Endothelial cell of umbilical vein (primary cell): Measurements from ENCODE around the gene SLCO3A1. TPM values are rescaled to one million over a fixed set of nuclear protein-coding genes. Genes with fewer than 3 reads are reported as not detected.

Experiments
- BruUV-seq: library from RNA; stranded (reverse); fragments of 400-500 nt; replicated peaks from 2 replicates; lab custom pipeline; 2021; lab: Mats Ljungman, UMichigan
- CTCF ChIA-PET: fragments of 300-600, 350-600 bp; sonication (Branson Sonifier 250); formaldehyde crosslinking; loops from one replicate; lab custom pipeline; 2021; ENCODE audit warnings: antibody characterized with exemption, inconsistent platforms; lab: Charles Lee
- POLR2A ChIA-PET: fragments of 300-600, 350-600 bp; sonication (Branson Sonifier 250); formaldehyde crosslinking; loops from one replicate; lab custom pipeline; 2021; ENCODE audit warnings: antibody characterized with exemption, inconsistent platforms; lab: Charles Lee
- DNase-seq: peaks from one replicate; pipeline ENCODE4 v3.0.0-alpha.2; 2011; ENCODE audit warnings: low read depth, low spot score
- FAIRE-seq: peaks from 2 replicates; lab custom pipeline; 2011; peaks lifted over from hg19 to GRCh38; lab: Jason Lieb, UNC
- H2AFZ ChIP-seq: 2 replicates; pipeline ENCODE4 v1.6.0; 2012; ENCODE audit warnings: low read depth, low read length, control low read depth, inconsistent platforms
- H3K27ac ChIP-seq: 2 replicates; pipeline ENCODE4 v1.5.1; 2011; ENCODE audit warnings: low read depth, mild to moderate bottlenecking, control low read depth, low read length, moderate library complexity; ENCODE audit not compliant: insufficient read depth
- H3K27me3 ChIP-seq, 2 experiments: 2 replicates each; pipeline versions ENCODE4 v1.6.0 to v1.6.1; 2011; ENCODE audit warnings: low read length in 2 of 2, mixed read lengths in 1 of 2; ENCODE audit not compliant: control insufficient read depth in 2 of 2, insufficient read depth in 2 of 2
- H3K36me3 ChIP-seq, 2 experiments: 2 replicates in 1 of 2; 3 replicates in 1 of 2; pipeline ENCODE4 v1.5.1; 2011; ENCODE audit warnings: low read length in 2 of 2, mild to moderate bottlenecking in 1 of 2, moderate library complexity in 1 of 2; ENCODE audit not compliant: control insufficient read depth in 2 of 2, insufficient read depth in 2 of 2; ENCODE audit errors: extremely low read depth in 1 of 2
- H3K4me1 ChIP-seq: 3 replicates; pipeline ENCODE4 v1.5.1; 2011; ENCODE audit warnings: mild to moderate bottlenecking, low read length; ENCODE audit not compliant: control insufficient read depth, insufficient read depth; ENCODE audit errors: extremely low read depth
- H3K4me2 ChIP-seq: 2 replicates; pipeline ENCODE4 v1.6.1; 2011; ENCODE audit warnings: low read length, control low read depth, mixed read lengths; ENCODE audit not compliant: insufficient read depth
- H3K4me3 ChIP-seq, 3 experiments: fragments of 200-600 bp in 1 of 3; sonication (generic), shearing (Covaris generic) in 1 of 3; replicated peaks in 1 of 3; 2 replicates each; pipeline ENCODE4 v1.5.1; 2011 to 2016; ENCODE audit warnings: control low read depth in 3 of 3, low read length in 3 of 3, mild to moderate bottlenecking in 2 of 3, inconsistent platforms in 1 of 3, low read depth in 1 of 3, moderate library complexity in 1 of 3; ENCODE audit not compliant: insufficient read depth in 1 of 3
- H3K79me2 ChIP-seq: 2 replicates; pipeline ENCODE4 v1.6.0; 2012; ENCODE audit warnings: low read length, inconsistent platforms; ENCODE audit not compliant: control insufficient read depth, insufficient read depth
- H3K9ac ChIP-seq: replicated peaks from 2 replicates; pipeline ENCODE3; 2011; ENCODE audit warnings: low read length, control low read depth; ENCODE audit not compliant: insufficient read depth; ENCODE audit errors: extremely low read depth
- H3K9me1 ChIP-seq: replicated peaks from 3 replicates; pipeline ENCODE4 v1.6.0; 2011; ENCODE audit warnings: mild to moderate bottlenecking, low read length; ENCODE audit not compliant: control insufficient read depth, insufficient read depth; ENCODE audit errors: extremely low read depth
- H3K9me3 ChIP-seq: replicated peaks from 2 replicates; pipeline ENCODE4 v1.5.1; 2012; ENCODE audit warnings: low read length, inconsistent platforms; ENCODE audit not compliant: control insufficient read depth, insufficient read depth
- H4K20me1 ChIP-seq: replicated peaks from 2 replicates; pipeline ENCODE3; 2011; ENCODE audit warnings: mild to moderate bottlenecking, low read length; ENCODE audit not compliant: control insufficient read depth, insufficient read depth; ENCODE audit errors: extremely low read depth
- CTCF ChIP-seq, 2 donors: IDR thresholded peaks; 1 replicate in 1 of 2; 2 replicates in 1 of 2; pipeline ENCODE4 v1.5.1; 2011; ENCODE audit warnings: low read length in 2 of 2, mild to moderate bottlenecking in 2 of 2, moderate library complexity in 2 of 2, control low read depth in 1 of 2, inconsistent platforms in 1 of 2, low read depth in 1 of 2; ENCODE audit not compliant: insufficient read depth in 1 of 2; ENCODE audit errors: extremely low read depth in 1 of 2
- EZH2 ChIP-seq: IDR thresholded peaks from 2 replicates; pipeline ENCODE4 v1.6.1; 2012; ENCODE audit warnings: borderline replicate concordance, low read depth, mild to moderate bottlenecking, moderate library complexity, low read length, inconsistent platforms; ENCODE audit not compliant: severe bottlenecking
- FOS ChIP-seq: IDR thresholded peaks from 2 replicates; pipeline ENCODE4 v1.6.1; 2011; ENCODE audit warnings: mild to moderate bottlenecking, low read length, moderate library complexity, borderline replicate concordance; ENCODE audit not compliant: insufficient read depth
- GATA2 ChIP-seq: IDR thresholded peaks from 2 replicates; pipeline ENCODE4 v1.7.0; 2011; ENCODE audit warnings: low read depth, mild to moderate bottlenecking, moderate library complexity, mixed read lengths, low read length; ENCODE audit not compliant: insufficient read length, insufficient read depth
- JUN ChIP-seq: IDR thresholded peaks from 2 replicates; pipeline ENCODE4 v1.6.1; 2011; ENCODE audit warnings: borderline replicate concordance, low read depth; ENCODE audit not compliant: insufficient read length, insufficient read depth
- MAX ChIP-seq: IDR thresholded peaks from 2 replicates; pipeline ENCODE4 v1.6.1; 2011; ENCODE audit not compliant: insufficient read depth, insufficient read length
- MYC ChIP-seq: IDR thresholded peaks from one replicate; pipeline ENCODE4 v1.6.1; 2011; ENCODE audit warnings: mild to moderate bottlenecking, low read depth, low read length
- POLR2A ChIP-seq: IDR thresholded peaks from 2 replicates; pipeline ENCODE4 v1.6.1; 2012; ENCODE audit warnings: low read depth, mild to moderate bottlenecking, control low read depth, low read length
- POLR2AphosphoS5 ChIP-seq: IDR thresholded peaks from 2 replicates; pipeline ENCODE4 v1.6.1; 2012; ENCODE audit warnings: low read depth, mild to moderate bottlenecking, control low read depth, low read length, moderate library complexity; ENCODE audit not compliant: insufficient read depth
- dilution Hi-C: fragments of 300-500 bp; cut with MboI; formaldehyde crosslinking; loops from one replicate; pipeline ENCODE4 v1.15.0; 2019; ENCODE audit warnings: low sequenced_read_pairs; ENCODE audit not compliant: extremely low pct_ligation_motif_present
- intact Hi-C: fragments of 100-400 bp; cut with micrococcal nuclease; formaldehyde crosslinking; loops from one replicate; pipeline ENCODE4 v1.10.0; 2022
- polyA plus RNA-seq, 4 experiments: library from polyadenylated mRNA; depleted of rRNA in 3 of 4; stranded (reverse) in 3 of 4; unstranded in 1 of 4; fragments of >200 nt; gene quantifications; 2 replicates each; pipeline versions ENCODE4 v1.2.1 to v1.2.3, GENCODE V29; 2011 to 2012; ENCODE audit warnings: missing spikeins in 1 of 4
- total RNA-seq: library from RNA; stranded (reverse); gene quantifications from 2 replicates; pipeline ENCODE4 v1.2.3, GENCODE V29; 2021

The SLCO3A1 gene
- total and polyA plus RNA-seq, 2 donors (not counting 3 experiments of a cell fraction or from before 2014, with no cell fraction given): 0.88 to 0.92 TPM

GRCh38 chr15:92019706-92020105 lies 166.2 kb downstream of the SLCO3A1 start:
- H3K79me2 ChIP-seq: no peaks in the 10 kb centered on the region
- intact Hi-C loops (no loop called here), dilution Hi-C loops (no loop called here)
- TF ChIP-seq MAX: no peak
- no peak for TF ChIP-seq MYC
- no peak for TF ChIP-seq CTCF (IDR thresholded peaks at IDR 0.05; ENCODE audit: extremely low read depth in 1 of 2, insufficient read depth in 1 of 2, low read depth in 1 of 2, low read length in 2 of 2)
- TF ChIP-seq FOS: no peak
- no peak for TF ChIP-seq POLR2A
- no peak for TF ChIP-seq EZH2
- no peak for TF ChIP-seq JUN
- TF ChIP-seq POLR2AphosphoS5: no peak
- TF ChIP-seq GATA2: no peak
- no peak overlapping the region for H3K9ac ChIP-seq
- H3K27ac ChIP-seq: no peak overlapping the region
- H3K4me1 ChIP-seq: no peaks in the 10 kb centered on the region
- H3K4me2 ChIP-seq: no peak overlapping the region
- H4K20me1 ChIP-seq: no peaks in the 10 kb centered on the region
- H3K36me3 ChIP-seq: no peaks in the 10 kb centered on the region
- FAIRE-seq (no peak), DNase-seq (no peak)
- H3K9me1 ChIP-seq: no peaks in the 10 kb centered on the region
- no peaks in the 10 kb centered on the region for H3K27me3 ChIP-seq
- POLR2A ChIA-PET: no interaction called here
- no TSS peak for BruUV-seq
- H3K9me3 ChIP-seq: no peaks in the 10 kb centered on the region
- H3K4me3 ChIP-seq: no peak overlapping the region
- CTCF ChIA-PET: no interaction called here
- no peak overlapping the region for H2AFZ ChIP-seq
